HepG2 (cell line): ENCODE results near the gene MEMO1.

Experiments used
- BATF2 ChIP-seq: sonication (generic); formaldehyde crosslinking; IDR thresholded peaks from 2 replicates; pipeline ENCODE4 v1.8.0; 2022; ENCODE audit warnings: mild to moderate bottlenecking, missing genetic modification reagents, moderate library complexity
- CEBPB ChIP-seq: IDR thresholded peaks from 2 replicates; pipeline ENCODE4 v1.6.1; 2011; ENCODE audit warnings: low read depth, low read length, improper control_type of control experiment, borderline replicate concordance
- CTCF ChIP-seq: sonication (generic); formaldehyde crosslinking; IDR thresholded peaks from 2 replicates; pipeline ENCODE4 v1.5.0; 2020; ENCODE audit warnings: mild to moderate bottlenecking, missing genetic modification reagents, moderate library complexity
- ELF4 ChIP-seq: sonication (generic); formaldehyde crosslinking; IDR thresholded peaks from 2 replicates; pipeline ENCODE4 v1.5.0; 2020; ENCODE audit warnings: missing genetic modification reagents, mild to moderate bottlenecking, moderate library complexity, borderline replicate concordance
- FOXA1 ChIP-seq, 2 experiments: fragments of 450-650 bp in 1 of 2; sonication (generic) in 1 of 2; formaldehyde crosslinking in 1 of 2; IDR thresholded peaks; 2 replicates each; pipeline versions ENCODE4 v1.4.0 to v1.6.1; 2016 to 2020; ENCODE audit warnings: missing genetic modification reagents in 1 of 2
- TCF12 ChIP-seq, 2 experiments: fragments of 450-650 bp in 1 of 2; sonication (generic) in 1 of 2; formaldehyde crosslinking in 1 of 2; IDR thresholded peaks; 2 replicates each; pipeline versions ENCODE4 v1.6.1 to v1.8.0; 2017 to 2022; ENCODE audit warnings: antibody characterized with exemption in 1 of 2, mild to moderate bottlenecking in 1 of 2, missing genetic modification reagents in 1 of 2, moderate library complexity in 1 of 2
- ZNF335 ChIP-seq: sonication (generic); formaldehyde crosslinking; IDR thresholded peaks from 2 replicates; pipeline ENCODE4 v1.4.0; 2020; ENCODE audit warnings: missing genetic modification reagents

- peak; percentile 49; the same call in 1 of the 2 replicates for TF ChIP-seq CEBPB
- TF ChIP-seq FOXA1 (IDR thresholded peaks at IDR 0.05) = no peak
- TF ChIP-seq FOXA1 (CRISPR knock-in tag; IDR thresholded peaks at IDR 0.05) = no peak
- no peak for TF ChIP-seq ZNF335 (CRISPR knock-in tag)
- no peak for TF ChIP-seq ELF4
- no peak for TF ChIP-seq CTCF (CRISPR knock-in tag)
- TF ChIP-seq TCF12 (IDR thresholded peaks at IDR 0.05) = no peak
- no peak for TF ChIP-seq TCF12 (CRISPR knock-in tag; IDR thresholded peaks at IDR 0.05)
- no peak for TF ChIP-seq BATF2 (CRISPR knock-in tag)
These were observed 43.0 kb downstream of the MEMO1 start for GRCh38 chr2:31967790-31968189.
